ENCODE results near the gene CIB1.

GRCh38 chr15:90233387-90234095 is at the start of gene CIB1:
- peak; percentile 63 to 75 (median 74) for TF ChIP-seq POLR2AphosphoS5 (IDR thresholded peaks at IDR 0.05)
- TF ChIP-seq CTCF (IDR thresholded peaks at IDR 0.05): peak in 2 of 3 donors; percentile 35 to 57

All from breast epithelium (tissue), 3 donors.